CD1c-positive myeloid dendritic cell (primary cell): ENCODE data around the gene MSMO1.
A peak's percentile ranks its signal among the peaks of the same experiment; 100 is the strongest.
"Not testable (repeated sequence)": the region's sequence is repeated elsewhere in the genome, so short reads cannot be mapped to it uniquely, and the experiment has no call there.

Experiments
- DNase-seq: peaks from one replicate; pipeline ENCODE4 v3.0.0-alpha.2; 2016; ENCODE audit errors: extremely low spot score

Gene MSMO1

GRCh38 chr4:165324236-165324917 is 3.1 kb upstream of the MSMO1 start:
- DNase-seq: no peak

- no peak for DNase-seq
Measured at GRCh38 chr4:165324918-165325304, 2.6 kb upstream of the MSMO1 start.

GRCh38 chr4:165325732-165326512 is 1.5 kb upstream of the MSMO1 start:
- peak; percentile 39 for DNase-seq

GRCh38 chr4:165326831-165327210 is 648 bp upstream of the MSMO1 start:
- no peak for DNase-seq

- no peak for DNase-seq
Measured at GRCh38 chr4:165328101-165328425, 594 bp downstream of the MSMO1 start.

GRCh38 chr4:165328708-165329107 is 1.2 kb downstream of the MSMO1 start:
- DNase-seq: no peak

GRCh38 chr4:165330071-165330470 is 2.6 kb downstream of the MSMO1 start:
- DNase-seq: no peak

- DNase-seq: no peak
Measured at GRCh38 chr4:165330666-165331065, 3.2 kb downstream of the MSMO1 start.

- DNase-seq: no peak
Measured at GRCh38 chr4:165331359-165331758, 3.9 kb downstream of the MSMO1 start.

GRCh38 chr4:165331823-165332222 is 4.4 kb downstream of the MSMO1 start:
- DNase-seq: no peak

- no peak for DNase-seq
Measured at GRCh38 chr4:165332502-165332901, 5.0 kb downstream of the MSMO1 start.

- no peak for DNase-seq
Measured at GRCh38 chr4:165335163-165335703, 7.8 kb downstream of the MSMO1 start.

- no peak for DNase-seq
Measured at GRCh38 chr4:165336743-165337142, 9.3 kb downstream of the MSMO1 start.

GRCh38 chr4:165342340-165342739 is 14.9 kb downstream of the MSMO1 start:
- DNase-seq: not testable (repeated sequence)

- DNase-seq: no peak
Measured at GRCh38 chr4:165343353-165344191, 16.1 kb downstream of the MSMO1 start.

- no peak for DNase-seq
Measured at GRCh38 chr4:165345666-165346417, 18.4 kb downstream of the MSMO1 start.

- DNase-seq: no peak
Measured at GRCh38 chr4:165347647-165348569, 20.4 kb downstream of the MSMO1 start.

GRCh38 chr4:165351359-165352130 is 24.1 kb downstream of the MSMO1 start:
- DNase-seq: no peak

GRCh38 chr4:165355900-165356300 is 28.4 kb downstream of the MSMO1 start:
- peak; percentile 17 for DNase-seq

GRCh38 chr4:165359506-165359905 is 32.0 kb downstream of the MSMO1 start:
- peak; percentile 47 for DNase-seq
